ENCODE results near the gene C2orf68.
"Not testable (repeated sequence)": the region's sequence is repeated elsewhere in the genome, so short reads cannot be mapped to it uniquely, and the experiment has no call there.

The C2orf68 gene

DNA sequence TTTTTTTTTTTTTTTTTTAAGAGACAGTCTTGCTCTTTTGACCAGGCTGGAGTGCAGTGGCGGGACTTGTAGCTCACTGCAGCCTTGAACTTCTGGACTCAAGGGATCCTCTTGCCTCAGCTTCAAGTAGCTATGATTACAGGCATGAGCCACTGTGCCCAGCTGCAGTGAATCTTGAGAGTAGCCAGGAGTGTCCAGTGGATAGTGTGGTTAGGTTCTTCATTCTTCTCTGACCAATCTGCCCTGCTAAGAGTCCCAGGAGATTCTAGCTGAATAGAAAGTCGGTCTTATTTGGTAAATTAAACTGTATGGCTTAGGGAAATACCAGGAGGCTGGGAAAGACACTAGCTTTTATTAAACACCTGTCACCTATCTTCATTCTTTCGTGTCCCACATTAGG, 19.4 kb upstream of the C2orf68 start:
- DNase-seq (ENCODE audit: low read depth) = no peak

- DNase-seq (ENCODE audit: low read depth) = no peak
Observed at GRCh38 chr2:85628658-85629057, 16.8 kb upstream of the C2orf68 start.

GRCh38 chr2:85623991-85624390, 12.1 kb upstream of the C2orf68 start:
- no peak for DNase-seq (ENCODE audit: low read depth)

DNA sequence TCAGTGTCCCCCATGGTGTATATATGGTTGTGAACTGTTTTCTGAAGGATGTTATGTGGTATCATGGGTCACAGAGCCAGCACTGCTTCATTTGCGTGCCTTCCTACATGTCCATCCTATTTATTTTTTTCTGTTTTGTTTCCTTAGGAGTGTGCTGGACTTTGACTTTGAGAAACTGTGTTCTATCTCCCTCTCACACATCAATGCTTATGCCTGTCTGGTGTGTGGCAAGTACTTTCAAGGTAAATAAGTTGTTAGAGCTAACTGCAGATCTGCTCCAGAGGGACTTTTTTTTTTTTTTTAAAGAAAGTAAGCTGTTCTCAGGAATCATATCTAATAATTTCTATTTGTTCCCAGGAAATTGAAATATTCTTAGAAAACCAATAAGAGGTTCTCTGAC, 9.5 kb upstream of the C2orf68 start:
- no peak for DNase-seq (ENCODE audit: low read depth)

- DNase-seq (ENCODE audit: low read depth) = no peak
Observed at GRCh38 chr2:85619617-85620016, 7.8 kb upstream of the C2orf68 start.

- DNase-seq (ENCODE audit: low read depth) = not testable (repeated sequence)
Observed at GRCh38 chr2:85617723-85618122, 5.9 kb upstream of the C2orf68 start.

- DNase-seq (ENCODE audit: low read depth) = no peak
Observed at GRCh38 chr2:85615413-85615728, 3.5 kb upstream of the C2orf68 start.

- DNase-seq (ENCODE audit: low read depth) = not testable (repeated sequence)
Observed at GRCh38 chr2:85614757-85615156, 2.9 kb upstream of the C2orf68 start.

- DNase-seq (ENCODE audit: low read depth) = no peak
Observed at GRCh38 chr2:85613717-85614515, 2.0 kb upstream of the C2orf68 start.

DNA sequence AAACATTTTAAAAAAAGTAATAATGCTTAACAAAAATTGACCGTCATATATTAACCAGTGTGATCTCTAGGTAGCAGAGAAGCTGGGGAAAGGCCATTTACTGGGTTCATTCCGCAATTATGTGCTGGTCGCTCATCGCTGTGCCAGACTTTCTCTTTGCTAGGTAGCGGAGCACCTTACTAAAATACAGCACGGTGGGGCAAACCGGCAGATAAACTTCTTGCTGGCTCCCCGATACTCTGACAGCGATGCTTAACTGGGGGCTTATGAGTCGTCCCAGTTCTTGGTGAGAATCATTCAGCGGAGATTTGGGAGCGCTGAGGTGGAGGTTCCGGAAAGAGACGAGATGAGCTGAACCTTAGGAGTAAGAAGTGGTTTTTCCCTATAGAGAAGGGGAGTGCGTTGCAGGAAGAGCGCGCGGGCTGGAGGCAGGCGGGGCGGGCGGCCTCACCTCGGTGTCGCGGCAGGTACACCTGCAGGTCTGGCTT, 605 bp downstream of the C2orf68 start:
- DNase-seq (ENCODE audit: low read depth) = no peak

GRCh38 chr2:85607268-85608215, 4.3 kb downstream of the C2orf68 start:
- no peak for DNase-seq (ENCODE audit: low read depth)

DNA sequence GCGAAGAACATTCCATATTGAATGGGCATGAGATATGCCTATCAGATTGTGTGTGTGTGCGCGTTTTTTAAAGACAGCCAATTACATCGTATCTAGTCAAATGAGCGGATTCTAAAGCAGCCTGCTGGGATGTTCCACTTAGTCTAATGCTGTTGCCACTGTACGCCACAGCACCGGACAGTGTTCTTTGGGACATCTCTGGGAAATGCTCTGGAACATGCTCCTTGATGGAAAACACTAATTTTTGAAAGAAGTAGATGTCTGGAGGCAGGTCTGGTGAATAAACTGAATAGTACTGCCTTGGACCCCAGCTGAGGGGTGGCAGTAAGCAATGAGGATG, 5.8 kb downstream of the C2orf68 start:
- DNase-seq (ENCODE audit: low read depth) = no peak

GRCh38 chr2:85605406-85606115, 6.3 kb downstream of the C2orf68 start:
- no peak for DNase-seq (ENCODE audit: low read depth)

DNA sequence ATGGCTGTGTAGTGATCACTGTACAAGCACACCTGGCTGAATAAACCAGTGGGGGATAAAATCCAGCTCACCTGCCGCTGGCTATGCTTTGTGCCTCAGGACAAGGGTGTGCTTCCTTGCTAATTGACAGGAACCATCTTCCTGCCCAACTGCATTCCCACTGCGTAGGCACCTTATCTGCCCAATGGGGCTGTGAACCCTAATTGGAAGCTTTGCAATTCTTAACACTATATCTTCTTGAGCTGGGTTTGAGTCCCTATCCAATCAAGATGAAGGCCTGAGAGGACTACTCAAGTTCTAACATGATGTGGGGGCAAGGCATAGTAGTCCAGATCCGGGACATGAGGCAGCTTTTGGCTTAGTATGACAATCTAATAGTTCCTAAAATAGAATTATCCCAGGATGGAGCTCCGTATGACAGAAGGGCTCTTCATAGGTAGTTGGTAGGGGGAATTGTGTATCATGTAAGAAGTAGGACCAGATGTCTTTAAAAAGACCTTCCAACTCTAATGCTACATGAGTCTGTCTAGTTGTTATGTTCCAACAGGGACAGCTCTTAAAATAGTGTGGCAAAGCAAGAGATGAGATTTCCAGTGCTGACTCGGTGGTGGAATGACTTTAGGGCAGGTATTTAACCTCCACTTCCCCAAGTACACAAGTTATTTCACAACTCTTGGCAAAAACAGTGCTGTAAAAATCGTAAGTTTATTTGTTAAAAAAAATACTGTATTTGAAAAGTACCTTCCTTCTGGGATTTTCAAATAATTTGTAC, 7.1 kb downstream of the C2orf68 start:
- no peak for DNase-seq (ENCODE audit: low read depth)

DNA sequence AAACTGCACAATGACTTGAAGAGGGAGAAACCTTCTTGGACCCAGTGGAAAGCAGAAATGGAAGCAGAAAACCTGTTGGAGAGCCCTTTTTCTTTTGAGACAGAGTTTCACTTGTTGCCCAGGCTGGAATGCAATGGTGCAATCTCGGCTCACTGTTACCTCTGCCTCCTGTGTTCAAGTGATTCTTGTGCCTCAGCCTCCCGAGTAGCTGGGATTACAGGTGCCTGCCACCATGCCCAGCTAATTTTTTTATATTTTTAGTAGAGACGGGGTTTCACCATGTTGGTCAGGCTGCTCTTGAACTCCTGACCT, 7.8 kb downstream of the C2orf68 start:
- DNase-seq (ENCODE audit: low read depth) = not testable (repeated sequence)

DNA sequence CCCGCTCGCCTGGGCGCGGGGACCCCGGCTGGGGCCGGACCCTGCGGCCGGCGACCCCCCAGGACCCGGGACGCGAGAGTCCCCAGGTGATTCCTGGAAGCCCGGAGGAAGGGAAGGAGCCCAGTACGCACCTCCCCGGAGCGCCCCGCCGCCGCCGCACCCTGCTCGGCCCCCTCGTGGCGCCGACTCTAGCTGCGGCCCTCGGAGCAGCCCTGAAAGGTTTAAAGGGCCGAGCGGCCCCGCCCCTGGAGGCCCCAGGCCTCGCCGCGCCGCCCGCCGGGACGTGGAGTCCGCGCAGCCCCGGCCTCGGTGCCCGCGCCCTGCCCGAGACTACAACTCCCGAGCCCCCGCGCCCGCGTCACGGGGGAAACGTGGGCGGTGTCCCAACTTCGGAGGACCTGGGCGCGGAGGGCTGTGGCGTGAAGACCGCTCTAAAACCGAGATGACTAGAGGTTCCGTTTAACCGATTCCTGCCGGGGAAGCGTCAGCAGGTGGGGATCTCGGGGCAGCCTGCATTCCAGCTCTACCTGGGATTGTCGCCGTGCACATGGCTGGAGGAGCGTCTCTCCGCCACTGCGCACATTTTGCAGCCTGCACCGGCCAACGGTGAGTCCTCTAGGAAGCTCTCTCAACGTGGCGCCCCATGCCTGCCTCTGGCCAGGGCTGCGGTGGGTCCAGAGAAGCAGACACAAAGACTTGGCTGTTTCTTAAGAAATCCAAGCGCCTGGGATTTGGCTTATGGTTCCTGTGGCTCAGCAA, 9.2 kb downstream of the C2orf68 start, which contains the start of gene TMEM150A:
TSS of gene TMEM150A (minus strand) at position 223 of the 759 bp plus-strand sequence. CDS start 750 bp downstream, outside the sequence.
- DNase-seq (ENCODE audit: low read depth) = peak; percentile 69

DNA sequence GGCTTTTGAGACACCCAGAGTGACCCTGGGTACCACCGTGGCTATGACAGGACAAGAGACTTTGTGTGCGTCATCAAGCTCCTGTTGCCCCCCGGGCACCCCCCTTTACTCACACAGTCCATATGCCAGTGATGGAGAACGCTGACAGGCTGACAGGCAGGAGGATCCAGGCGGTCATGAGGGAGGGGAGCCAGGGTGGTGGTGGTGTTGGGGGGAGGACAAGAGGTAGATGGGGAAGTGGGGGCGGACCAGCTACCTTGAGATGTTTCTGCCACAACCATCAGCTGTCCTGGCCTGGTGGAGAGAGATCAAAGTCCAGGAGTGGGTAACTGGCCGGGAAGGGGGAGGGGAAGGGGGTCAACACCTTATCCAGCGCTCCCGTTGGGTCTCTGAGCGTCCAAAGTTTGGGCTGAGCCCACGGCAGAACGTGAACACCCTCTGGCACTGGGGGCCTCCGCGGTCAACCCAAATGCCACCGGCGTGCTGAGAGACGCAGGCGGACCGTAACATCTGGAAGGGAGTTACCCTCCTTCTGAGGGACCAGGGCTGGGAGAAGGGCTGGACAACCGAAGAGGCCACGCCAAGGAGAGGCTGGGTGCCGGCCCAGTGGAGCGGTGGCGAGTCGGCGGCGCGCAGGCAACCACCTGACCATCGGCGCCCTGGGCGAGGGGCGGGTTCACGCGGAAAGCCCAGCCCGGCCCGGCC, 9.9 kb downstream of the C2orf68 start:
- no peak for DNase-seq (ENCODE audit: low read depth)

- no peak for DNase-seq (ENCODE audit: low read depth)
Observed at GRCh38 chr2:85600951-85601770, 10.7 kb downstream of the C2orf68 start.

DNA sequence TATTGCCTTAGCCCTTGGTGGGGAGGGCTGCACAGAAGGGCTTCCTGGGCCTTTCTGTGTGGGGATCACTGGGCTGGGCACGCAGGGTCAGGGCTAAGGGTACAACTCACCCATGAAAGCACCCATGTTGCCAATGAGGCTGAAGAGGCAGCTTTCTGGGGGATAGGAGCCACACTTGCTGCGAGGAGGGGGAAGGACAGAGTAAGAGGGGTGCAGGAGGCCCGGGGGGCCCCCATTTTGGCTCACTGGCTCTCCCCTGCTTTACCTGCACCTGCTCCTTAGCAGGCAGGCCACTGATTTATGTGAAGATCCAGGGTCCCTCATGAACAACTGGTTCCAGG, 11.7 kb downstream of the C2orf68 start:
- DNase-seq (ENCODE audit: low read depth) = no peak
